ENCODE data around the gene EML5.

The EML5 gene

GRCh38 chr14:88802596-88802995 is 9.8 kb upstream of the EML5 start:
- TF ChIP-seq YY1 (IDR thresholded peaks at IDR 0.05; ENCODE audit: low read depth) (no peak), TAF1 (IDR thresholded peaks at IDR 0.05; ENCODE audit: low read depth) (no peak), EP300 (IDR thresholded peaks at IDR 0.05; ENCODE audit: borderline replicate concordance) (no peak), REST (IDR thresholded peaks at IDR 0.05; ENCODE audit: low read depth) (no peak), NFIC (IDR thresholded peaks at IDR 0.05) (no peak), RAD21 (IDR thresholded peaks at IDR 0.05; ENCODE audit: low read depth) (no peak)
- TF ChIP-seq, protein P1, sequence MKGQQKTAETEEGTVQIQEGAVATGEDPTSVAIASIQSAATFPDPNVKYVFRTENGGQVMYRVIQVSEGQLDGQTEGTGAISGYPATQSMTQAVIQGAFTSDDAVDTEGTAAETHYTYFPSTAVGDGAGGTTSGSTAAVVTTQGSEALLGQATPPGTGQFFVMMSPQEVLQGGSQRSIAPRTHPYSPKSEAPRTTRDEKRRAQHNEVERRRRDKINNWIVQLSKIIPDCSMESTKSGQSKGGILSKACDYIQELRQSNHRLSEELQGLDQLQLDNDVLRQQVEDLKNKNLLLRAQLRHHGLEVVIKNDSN (IDR thresholded peaks at IDR 0.05): no peak

DNA sequence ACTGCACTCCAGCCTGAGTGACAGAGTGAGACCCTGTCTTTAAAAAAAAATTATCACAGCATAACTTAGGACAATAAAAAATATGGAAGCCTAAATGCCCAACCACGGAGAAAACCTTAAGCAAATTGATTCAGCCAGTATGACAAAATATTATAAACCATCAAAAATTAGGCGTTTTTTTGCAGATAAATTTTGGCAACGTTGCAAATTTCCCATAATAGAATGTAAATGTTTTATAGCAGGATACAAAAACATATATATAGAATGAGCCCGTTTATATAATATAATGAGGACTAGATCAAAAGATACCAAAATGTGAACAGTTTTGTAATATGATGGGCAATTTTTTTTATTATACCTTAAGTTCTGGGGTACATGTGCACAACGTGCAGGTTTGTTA is 6.8 kb upstream of the EML5 start:
- no peak for TF ChIP-seq EP300 (IDR thresholded peaks at IDR 0.05; ENCODE audit: borderline replicate concordance)
- no peak for TF ChIP-seq TCF12 (IDR thresholded peaks at IDR 0.05; ENCODE audit: low read depth)

DNA sequence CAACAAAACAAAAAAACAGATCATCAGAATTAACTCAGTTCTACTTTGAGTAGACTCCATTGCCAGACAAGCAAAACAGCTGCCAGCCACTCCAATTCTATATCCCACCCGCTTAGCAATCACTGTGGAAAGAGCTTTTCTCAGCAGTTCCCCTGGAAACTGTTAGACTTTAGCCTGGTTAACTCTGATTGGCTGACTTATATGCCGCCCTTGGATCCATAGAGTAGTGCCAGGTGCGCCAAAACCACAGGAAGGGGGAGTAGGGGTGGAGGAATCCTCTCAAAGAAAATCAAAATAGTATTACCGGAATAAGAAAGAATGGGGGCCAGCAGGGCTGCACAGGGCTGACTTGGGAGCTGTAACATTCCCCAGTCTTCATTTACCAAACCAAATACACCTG is 5.4 kb upstream of the EML5 start:
- no peak for TF ChIP-seq EGR1 (IDR thresholded peaks at IDR 0.05)
- TF ChIP-seq, protein P1 (IDR thresholded peaks at IDR 0.05): no peak
- no peak for TF ChIP-seq CEBPB (IDR thresholded peaks at IDR 0.05)
- no peak for TF ChIP-seq MAX (IDR thresholded peaks at IDR 0.05)
- no peak for TF ChIP-seq ZBTB7A (IDR thresholded peaks at IDR 0.05; ENCODE audit: low read depth)
- TF ChIP-seq CREB1 (IDR thresholded peaks at IDR 0.05; ENCODE audit: low read depth): no peak
- TF ChIP-seq RAD21 (IDR thresholded peaks at IDR 0.05; ENCODE audit: low read depth): no peak
- TF ChIP-seq TCF12 (IDR thresholded peaks at IDR 0.05; ENCODE audit: low read depth): no peak
- TF ChIP-seq FOXM1 (IDR thresholded peaks at IDR 0.05; ENCODE audit: borderline replicate concordance, low read depth): no peak
- no peak for TF ChIP-seq TEAD4 (IDR thresholded peaks at IDR 0.05)
- TF ChIP-seq REST (IDR thresholded peaks at IDR 0.05; ENCODE audit: low read depth): no peak
- no peak for TF ChIP-seq YY1 (IDR thresholded peaks at IDR 0.05; ENCODE audit: low read depth)
- no peak for TF ChIP-seq EP300 (IDR thresholded peaks at IDR 0.05; ENCODE audit: borderline replicate concordance)

GRCh38 chr14:88793259-88793625 is 489 bp upstream of the EML5 start:
- TF ChIP-seq RAD21 (IDR thresholded peaks at IDR 0.05; ENCODE audit: low read depth): no peak
- TF ChIP-seq CEBPB (IDR thresholded peaks at IDR 0.05): no peak

- TF ChIP-seq TCF12 (IDR thresholded peaks at IDR 0.05; ENCODE audit: low read depth): no peak
- no peak for TF ChIP-seq CEBPB (IDR thresholded peaks at IDR 0.05)
- TF ChIP-seq, protein P1 (IDR thresholded peaks at IDR 0.05): no peak
- TF ChIP-seq RAD21 (IDR thresholded peaks at IDR 0.05; ENCODE audit: low read depth): no peak
- no peak for TF ChIP-seq ZBTB7A (IDR thresholded peaks at IDR 0.05; ENCODE audit: low read depth)
- TF ChIP-seq CREB1 (IDR thresholded peaks at IDR 0.05; ENCODE audit: low read depth): no peak
- no peak for TF ChIP-seq EGR1 (IDR thresholded peaks at IDR 0.05)
- TF ChIP-seq TAF1 (IDR thresholded peaks at IDR 0.05; ENCODE audit: low read depth): no peak
- no peak for TF ChIP-seq EP300 (IDR thresholded peaks at IDR 0.05; ENCODE audit: borderline replicate concordance)
- no peak for TF ChIP-seq TEAD4 (IDR thresholded peaks at IDR 0.05)
- no peak for TF ChIP-seq NFIC (IDR thresholded peaks at IDR 0.05)
- TF ChIP-seq FOXM1 (IDR thresholded peaks at IDR 0.05; ENCODE audit: borderline replicate concordance, low read depth): no peak
These were observed 902 bp downstream of the EML5 start for GRCh38 chr14:88791629-88792472.

DNA sequence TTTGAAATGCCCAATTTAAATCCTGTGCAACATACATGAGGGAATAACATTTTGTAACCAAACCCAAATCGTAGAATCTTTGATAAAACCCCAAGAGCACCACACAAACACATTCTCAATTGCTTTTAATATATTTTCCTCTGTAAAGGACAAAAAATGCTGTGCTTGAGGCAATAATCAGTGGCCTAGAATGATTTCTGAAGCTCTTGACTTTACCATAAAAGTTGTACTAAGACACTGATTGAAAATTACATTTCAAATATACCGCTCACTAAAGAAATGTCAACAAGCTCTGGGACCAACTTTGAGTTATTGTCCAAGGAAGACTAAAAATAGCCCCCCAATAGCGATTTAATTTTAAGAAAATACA is 1.5 kb downstream of the EML5 start:
- TF ChIP-seq NFIC (IDR thresholded peaks at IDR 0.05): no peak
- no peak for TF ChIP-seq EP300 (IDR thresholded peaks at IDR 0.05; ENCODE audit: borderline replicate concordance)
- TF ChIP-seq TCF12 (IDR thresholded peaks at IDR 0.05; ENCODE audit: low read depth): no peak
- TF ChIP-seq REST (IDR thresholded peaks at IDR 0.05; ENCODE audit: low read depth): no peak
- TF ChIP-seq YY1 (IDR thresholded peaks at IDR 0.05; ENCODE audit: low read depth): no peak
- TF ChIP-seq TEAD4 (IDR thresholded peaks at IDR 0.05): no peak
- TF ChIP-seq, protein P1 (IDR thresholded peaks at IDR 0.05): no peak
- no peak for TF ChIP-seq CREB1 (IDR thresholded peaks at IDR 0.05; ENCODE audit: low read depth)
- TF ChIP-seq ZBTB7A (IDR thresholded peaks at IDR 0.05; ENCODE audit: low read depth): no peak
- no peak for TF ChIP-seq FOXM1 (IDR thresholded peaks at IDR 0.05; ENCODE audit: borderline replicate concordance, low read depth)

Measured in Ishikawa (cell line).